ENCODE measurements around the gene GRHL3. TPM values are rescaled to one million over a fixed set of nuclear protein-coding genes. Genes with fewer than 3 reads are reported as not detected.

Gene GRHL3
- total RNA-seq, 1 experiment from 2014 or later, result 1.1 TPM

DNA sequence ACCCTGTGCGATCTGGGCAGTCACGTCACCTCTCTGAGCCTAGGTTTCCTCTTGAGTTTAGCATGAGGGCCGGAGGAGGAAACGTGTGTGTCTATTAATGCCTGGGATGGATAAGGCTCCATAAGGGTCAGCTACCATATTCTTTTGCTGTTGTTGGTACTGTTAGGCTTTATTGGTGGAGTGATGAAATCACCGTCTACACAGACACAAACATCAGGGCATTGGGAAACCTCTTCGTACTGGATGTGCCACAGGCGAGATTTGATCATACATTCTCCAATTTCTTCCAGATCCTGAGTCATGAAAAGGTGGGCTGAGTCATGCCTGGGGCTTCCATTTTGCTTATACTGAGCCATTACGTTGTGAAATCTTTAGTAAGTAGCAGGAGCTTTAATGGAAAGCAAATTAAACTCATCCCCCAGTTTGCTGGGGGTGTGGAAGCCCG, 24.9 kb upstream of the GRHL3 start:
- H3K36me3 ChIP-seq (ENCODE audit: low read depth), result no peaks in the 10 kb centered on the region
- H3K79me2 ChIP-seq (ENCODE audit: low read depth), result no peaks in the 10 kb centered on the region
- peak; percentile 64 to 93 for DNase-seq
- H3K27ac ChIP-seq, result peak overlapping the region; percentile 100
- H3F3A ChIP-seq (ENCODE audit: insufficient read depth, low read depth), result peaks cover 44% of the 10 kb centered on the region
- ChIA-PET POLR2A (ENCODE audit: unreplicated experiment) (interaction anchor here (0.7 kb wide), 1 partner anchor 8 kb away, joined by 5 read pairs; no protein-coding TSS in a partner anchor), CTCF (no interaction called here)
- H3K4me1 ChIP-seq (replicated peaks; ENCODE audit: insufficient read depth), result peaks cover 54% of the 10 kb centered on the region
- peak overlapping the region; percentile 90 for H3K4me2 ChIP-seq
- H4K20me1 ChIP-seq (ENCODE audit: insufficient read depth), result no peaks in the 10 kb centered on the region
- peak overlapping the region; percentile 46 for H3K4me3 ChIP-seq
- intact Hi-C loops (cut with micrococcal nuclease; ENCODE audit: unreplicated experiment), result loop anchor here (1.0 to 2.0 kb wide), 2 partner anchors 28 to 29 kb away; no protein-coding TSS in a partner anchor
- H3K9me2 ChIP-seq (ENCODE audit: insufficient read depth), result no peaks in the 10 kb centered on the region
- H3K27me3 ChIP-seq (ENCODE audit: insufficient read depth, low read depth), result no peaks in the 10 kb centered on the region
- BruUV-seq (replicated peaks), result TSS peak; percentile 91
- no peak overlapping the region for H2AFZ ChIP-seq
- TF ChIP-seq EZH2 (IDR thresholded peaks at IDR 0.05; ENCODE audit: low read depth), result no peak
- TF ChIP-seq, protein P1, sequence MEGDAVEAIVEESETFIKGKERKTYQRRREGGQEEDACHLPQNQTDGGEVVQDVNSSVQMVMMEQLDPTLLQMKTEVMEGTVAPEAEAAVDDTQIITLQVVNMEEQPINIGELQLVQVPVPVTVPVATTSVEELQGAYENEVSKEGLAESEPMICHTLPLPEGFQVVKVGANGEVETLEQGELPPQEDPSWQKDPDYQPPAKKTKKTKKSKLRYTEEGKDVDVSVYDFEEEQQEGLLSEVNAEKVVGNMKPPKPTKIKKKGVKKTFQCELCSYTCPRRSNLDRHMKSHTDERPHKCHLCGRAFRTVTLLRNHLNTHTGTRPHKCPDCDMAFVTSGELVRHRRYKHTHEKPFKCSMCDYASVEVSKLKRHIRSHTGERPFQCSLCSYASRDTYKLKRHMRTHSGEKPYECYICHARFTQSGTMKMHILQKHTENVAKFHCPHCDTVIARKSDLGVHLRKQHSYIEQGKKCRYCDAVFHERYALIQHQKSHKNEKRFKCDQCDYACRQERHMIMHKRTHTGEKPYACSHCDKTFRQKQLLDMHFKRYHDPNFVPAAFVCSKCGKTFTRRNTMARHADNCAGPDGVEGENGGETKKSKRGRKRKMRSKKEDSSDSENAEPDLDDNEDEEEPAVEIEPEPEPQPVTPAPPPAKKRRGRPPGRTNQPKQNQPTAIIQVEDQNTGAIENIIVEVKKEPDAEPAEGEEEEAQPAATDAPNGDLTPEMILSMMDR (conservative IDR thresholded peaks at IDR 0.05), result no peak
- H3K9me3 ChIP-seq (ENCODE audit: insufficient read depth, low read depth), result no peaks in the 10 kb centered on the region

DNA sequence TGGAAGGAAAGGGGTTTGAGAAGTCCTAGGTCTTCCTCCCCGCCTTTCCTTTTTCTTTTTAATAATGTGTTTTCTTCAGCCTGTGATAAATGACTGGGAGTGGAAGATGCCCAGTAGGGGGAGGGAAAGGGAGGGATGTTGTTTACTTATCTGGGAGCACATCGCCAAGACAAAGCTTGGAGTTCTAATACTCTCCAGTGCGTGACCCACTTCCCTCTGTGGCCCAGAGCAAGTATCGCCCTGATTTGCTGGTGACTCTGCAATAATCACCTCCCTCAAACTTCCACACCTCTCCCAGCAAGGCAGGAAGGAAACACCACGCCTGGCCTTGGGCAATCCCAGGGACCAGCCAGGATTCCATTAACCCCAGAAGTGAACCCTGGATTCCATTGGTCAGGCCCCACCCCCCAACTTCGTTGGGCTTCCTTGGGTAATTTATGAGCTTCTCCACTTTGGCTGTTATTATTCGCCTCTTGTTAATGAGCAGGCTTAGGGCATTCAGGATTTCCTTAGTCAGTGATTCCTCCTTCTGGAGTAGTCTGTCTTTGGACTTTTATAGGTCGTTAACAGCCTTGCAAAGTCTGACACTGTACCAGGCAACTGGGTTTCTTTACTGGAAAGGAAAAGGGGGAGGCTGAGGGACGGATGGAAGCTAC, 24.3 kb upstream of the GRHL3 start:
- Histone ChIP-seq H3K4me2 (peak overlapping the region; percentile 90), H3K27ac (peak overlapping the region; percentile 100), H2AFZ (no peak overlapping the region), H3K4me1 (replicated peaks; ENCODE audit: insufficient read depth) (peaks cover 55% of the 10 kb centered on the region), H3K4me3 (peak overlapping the region; percentile 46; the same call in 1 of the 2 replicates), H3K27me3 (ENCODE audit: insufficient read depth, low read depth) (no peaks in the 10 kb centered on the region), H3K36me3 (ENCODE audit: low read depth) (no peaks in the 10 kb centered on the region), H3K9me3 (ENCODE audit: insufficient read depth, low read depth) (no peaks in the 10 kb centered on the region), H3K9me2 (ENCODE audit: insufficient read depth) (no peaks in the 10 kb centered on the region), H3K79me2 (ENCODE audit: low read depth) (no peaks in the 10 kb centered on the region), H4K20me1 (ENCODE audit: insufficient read depth) (no peaks in the 10 kb centered on the region), H3F3A (ENCODE audit: insufficient read depth, low read depth) (peaks cover 44% of the 10 kb centered on the region)
- CTCF ChIA-PET, result interaction anchor here (0.6 kb wide), 2 partner anchors 91 to 145 kb away, joined by 3 to 4 read pairs; no protein-coding TSS in a partner anchor
- intact Hi-C loops (cut with micrococcal nuclease; ENCODE audit: unreplicated experiment), result loop anchor here (1.0 to 2.0 kb wide), 2 partner anchors 28 to 29 kb away; no protein-coding TSS in a partner anchor
- TSS peak; percentile 67 for BruUV-seq (replicated peaks)
- peak; percentile 79 to 94 for DNase-seq
- TF ChIP-seq, protein P1 (conservative IDR thresholded peaks at IDR 0.05), result 0 out of 2 replicates have a peak, but pooled peaks have one; percentile 25
- no peak for TF ChIP-seq EZH2 (IDR thresholded peaks at IDR 0.05; ENCODE audit: low read depth)
- POLR2A ChIA-PET (ENCODE audit: unreplicated experiment), result interaction anchor here (0.6 to 0.7 kb wide), 2 partner anchors 8 to 145 kb away, joined by 3 to 5 read pairs; no protein-coding TSS in a partner anchor

DNA sequence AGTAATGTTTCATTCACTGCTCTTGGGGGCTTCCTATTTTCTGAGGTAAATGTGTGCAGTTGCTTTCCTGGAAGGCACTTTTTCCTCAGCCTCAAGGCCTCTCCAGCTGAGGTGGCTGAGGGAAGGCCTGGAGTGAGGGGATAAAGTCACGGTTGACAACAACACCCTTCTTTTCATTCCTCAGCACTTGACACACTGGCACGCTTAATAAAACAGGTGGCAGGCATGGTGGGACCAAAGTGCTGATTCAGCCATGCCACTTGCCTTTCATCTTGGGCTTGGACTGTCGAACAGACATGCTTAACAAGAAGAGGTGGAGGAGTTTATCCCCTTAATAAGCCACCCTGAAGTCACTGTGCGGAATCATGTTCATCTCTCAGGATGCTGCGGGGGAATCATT, 23.6 kb upstream of the GRHL3 start:
- TF ChIP-seq EZH2 (IDR thresholded peaks at IDR 0.05; ENCODE audit: low read depth), result no peak
- TF ChIP-seq, protein P1 (conservative IDR thresholded peaks at IDR 0.05), result no peak
- H3K4me2 ChIP-seq, result peak overlapping the region; percentile 90
- H3K27ac ChIP-seq, result peak overlapping the region; percentile 100
- no peak overlapping the region for H2AFZ ChIP-seq
- BruUV-seq (replicated peaks), result no TSS peak
- ChIA-PET CTCF (interaction anchor here (0.6 kb wide), 2 partner anchors 91 to 145 kb away, joined by 3 to 4 read pairs; no protein-coding TSS in a partner anchor), POLR2A (ENCODE audit: unreplicated experiment) (interaction anchor here (0.6 to 0.9 kb wide), 2 partner anchors 13 to 145 kb away, joined by 3 to 5 read pairs; no protein-coding TSS in a partner anchor)
- no peak for DNase-seq
- H3K4me1 ChIP-seq (replicated peaks; ENCODE audit: insufficient read depth), result peaks cover 59% of the 10 kb centered on the region
- no peaks in the 10 kb centered on the region for H3K9me2 ChIP-seq (ENCODE audit: insufficient read depth)
- no peaks in the 10 kb centered on the region for H3K36me3 ChIP-seq (ENCODE audit: low read depth)
- no peaks in the 10 kb centered on the region for H3K79me2 ChIP-seq (ENCODE audit: low read depth)
- H4K20me1 ChIP-seq (ENCODE audit: insufficient read depth), result no peaks in the 10 kb centered on the region
- 0 out of 2 replicates have a peak overlapping the region, but pooled peaks have one; percentile 22 for H3K4me3 ChIP-seq
- intact Hi-C loops (cut with micrococcal nuclease; ENCODE audit: unreplicated experiment), result loop anchor here (2.0 kb wide), 1 partner anchor 27 kb away; no protein-coding TSS in a partner anchor
- H3K9me3 ChIP-seq (ENCODE audit: insufficient read depth, low read depth), result no peaks in the 10 kb centered on the region
- H3K27me3 ChIP-seq (ENCODE audit: insufficient read depth, low read depth), result no peaks in the 10 kb centered on the region
- H3F3A ChIP-seq (ENCODE audit: insufficient read depth, low read depth), result peaks cover 44% of the 10 kb centered on the region

Measured in PC-9 (cell line).